ENCODE results near the gene GGT6. TPM values are rescaled to one million over a fixed set of nuclear protein-coding genes. Genes with fewer than 3 reads are reported as not detected.

GGT6 gene
- total RNA-seq, result not detected in 2 replicates

GRCh38 chr17:4560421-4560820 is at the start of gene GGT6:
Gene GGT6 (minus strand): TSS chr17:4560577. CDS start chr17:4560521, 56 bp downstream.

GRCh38 chr17:4584101-4584916 is 23.9 kb upstream of the GGT6 start, which contains the start of gene SMTNL2:
Gene SMTNL2 (plus strand): TSS chr17:4584529. CDS start chr17:4584606, 77 bp downstream.

GRCh38 chr17:4554997-4555799 is 5.2 kb downstream of the GGT6 start, which contains the start of gene MYBBP1A:
Gene MYBBP1A (minus strand): TSS chr17:4555384. CDS start chr17:4555324, 60 bp downstream.

Other genes starting within 250 kb of the GGT6 start
- gene UBE2G1, start 193.9 kb downstream of the GGT6 start, total RNA-seq, result 33.0 and 39.4 TPM in 2 replicates
- not detected in 2 replicates for gene SPNS3, start 126.6 kb downstream of the GGT6 start, total RNA-seq
- 7.7 and 8.5 TPM in 2 replicates for gene SPNS2, start 61.7 kb downstream of the GGT6 start, total RNA-seq
- gene MYBBP1A, start 5.2 kb downstream of the GGT6 start, total RNA-seq, result 42.4 and 52.6 TPM in 2 replicates
- gene SMTNL2, start 24.0 kb upstream of the GGT6 start, total RNA-seq, result 0.68 and 8.2 TPM in 2 replicates
- gene ALOX15, start 81.1 kb upstream of the GGT6 start, total RNA-seq, result 0.51 and 10.5 TPM in 2 replicates
- 17.4 and 45.6 TPM in 2 replicates for gene PELP1, start 143.6 kb upstream of the GGT6 start, total RNA-seq
- 5.5 and 7.2 TPM in 2 replicates for gene ARRB2, start 150.1 kb upstream of the GGT6 start, total RNA-seq
- gene MED11, start 170.9 kb upstream of the GGT6 start, total RNA-seq, result 15.4 and 27.8 TPM in 2 replicates
- not detected in 2 replicates for gene ZMYND15, start 179.3 kb upstream of the GGT6 start, total RNA-seq
- 0.68 and 3.3 TPM in 2 replicates for gene CXCL16, start 179.4 kb upstream of the GGT6 start, total RNA-seq
- gene TM4SF5, start 211.3 kb upstream of the GGT6 start, total RNA-seq, result not detected in 2 replicates
- gene VMO1, start 225.8 kb upstream of the GGT6 start, total RNA-seq, result 0.17 and 0.58 TPM in 2 replicates
- gene GLTPD2, start 228.4 kb upstream of the GGT6 start, total RNA-seq, result not detected in 2 replicates
- gene PSMB6, start 235.6 kb upstream of the GGT6 start, total RNA-seq, result 114 and 165 TPM in 2 replicates
- gene PLD2, start 246.6 kb upstream of the GGT6 start, total RNA-seq, result 19.1 and 26.8 TPM in 2 replicates